Activated CD4-positive, alpha-beta memory T cell treated with anti-CD3 and anti-CD28 coated beads for 36 hours (primary cell): ENCODE results near the gene DCPS. TPM values are rescaled to one million over a fixed set of nuclear protein-coding genes. Genes with fewer than 3 reads are reported as not detected.
A peak's percentile ranks its signal among the peaks of the same experiment; 100 is the strongest.
"Not testable (repeated sequence)": the region's sequence is repeated elsewhere in the genome, so short reads cannot be mapped to it uniquely, and the experiment has no call there.

Experiments
- CTCF ChIA-PET: fragments of 350-600 bp; sonication (Branson Sonifier 250); formaldehyde crosslinking; loops from one replicate; lab custom pipeline; 2021; ENCODE audit warnings: antibody characterized with exemption, inconsistent platforms; lab: Charles Lee
- POLR2A ChIA-PET: fragments of 350-600 bp; sonication (Branson Sonifier 250); formaldehyde crosslinking; loops from one replicate; lab custom pipeline; 2021; ENCODE audit warnings: antibody characterized with exemption; lab: Charles Lee
- DNase-seq: peaks from one replicate; pipeline ENCODE4 v3.0.0-alpha.2; 2020
- H3K27ac Mint-ChIP-seq: one replicate; pipeline ENCODE4 v1.8.0; 2021; ENCODE audit warnings: mixed read lengths
- H3K27me3 Mint-ChIP-seq: one replicate; pipeline ENCODE4 v1.8.0; 2021; ENCODE audit warnings: mixed read lengths
- H3K36me3 Mint-ChIP-seq: one replicate; pipeline ENCODE4 v1.8.0; 2021; ENCODE audit warnings: mixed read lengths
- H3K4me1 Mint-ChIP-seq: one replicate; pipeline ENCODE4 v1.8.0; 2021; ENCODE audit warnings: low read depth, mixed read lengths
- H3K4me3 Mint-ChIP-seq: one replicate; pipeline ENCODE4 v1.8.0; 2021; ENCODE audit warnings: mild to moderate bottlenecking, mixed read lengths
- H3K9me3 Mint-ChIP-seq: one replicate; pipeline ENCODE4 v1.8.0; 2021; ENCODE audit warnings: mixed read lengths
- intact Hi-C: fragments of 100-400 bp; cut with micrococcal nuclease; formaldehyde crosslinking; loops from one replicate; pipeline ENCODE4 v1.15.1; 2023
- total RNA-seq, 2 experiments: library from RNA; stranded (reverse); gene quantifications; one replicate each; pipeline ENCODE4 v1.2.3, GENCODE V29; 2021

Gene DCPS
- total RNA-seq, 2 experiments from 2014 or later, result 40.1 to 43.9 TPM

GRCh38 chr11:126288237-126288636 is 15.6 kb upstream of the DCPS start:
- no peak for DNase-seq
- H3K36me3 Mint-ChIP-seq, result peaks cover 6% of the 10 kb centered on the region
- ChIA-PET CTCF (interaction anchor here (0.9 kb wide), 1 partner anchor 22 kb away, joined by 4 read pairs; no protein-coding TSS in a partner anchor), POLR2A (no interaction called here)
- H3K4me1 Mint-ChIP-seq, result peaks cover 25% of the 10 kb centered on the region
- intact Hi-C loops, result no loop called here
- H3K27ac Mint-ChIP-seq, result no peak overlapping the region
- no peak overlapping the region for H3K4me3 Mint-ChIP-seq
- H3K9me3 Mint-ChIP-seq, result no peaks in the 10 kb centered on the region
- H3K27me3 Mint-ChIP-seq, result no peaks in the 10 kb centered on the region

- H3K27me3 Mint-ChIP-seq, result no peaks in the 10 kb centered on the region
- no peak overlapping the region for H3K4me3 Mint-ChIP-seq
- H3K9me3 Mint-ChIP-seq, result no peaks in the 10 kb centered on the region
- ChIA-PET CTCF (no interaction called here), POLR2A (no interaction called here)
- H3K36me3 Mint-ChIP-seq, result peaks cover 15% of the 10 kb centered on the region
- peaks cover 20% of the 10 kb centered on the region for H3K4me1 Mint-ChIP-seq
- no peak for DNase-seq
- intact Hi-C loops, result no loop called here
- H3K27ac Mint-ChIP-seq, result no peak overlapping the region
Observed at GRCh38 chr11:126290887-126291286, 13.0 kb upstream of the DCPS start.

GRCh38 chr11:126293726-126294125 is 10.1 kb upstream of the DCPS start:
- Mint-ChIP-seq H3K9me3 (no peaks in the 10 kb centered on the region), H3K36me3 (peaks cover 16% of the 10 kb centered on the region), H3K27me3 (no peaks in the 10 kb centered on the region), H3K4me3 (no peak overlapping the region), H3K4me1 (peaks cover 15% of the 10 kb centered on the region), H3K27ac (peak overlapping the region; percentile 42)
- intact Hi-C loops, result no loop called here
- DNase-seq, result no peak
- ChIA-PET POLR2A (interaction anchor here (1.2 kb wide), 1 partner anchor 11 kb away, joined by 4 read pairs; no protein-coding TSS in a partner anchor), CTCF (interaction anchor here (1.4 kb wide), 1 partner anchor 10 kb away, joined by 3 read pairs; the partner anchor contains the start of gene DCPS)

- H3K36me3 Mint-ChIP-seq, result peaks cover 14% of the 10 kb centered on the region
Observed at GRCh38 chr11:126297004-126297403, 6.9 kb upstream of the DCPS start.

GRCh38 chr11:126304457-126305075 is 706 bp downstream of the DCPS start:
- intact Hi-C loops, result loop anchor here (1.0 kb wide), 6 partner anchors 14 to 242 kb away; partner anchors contain the start of genes CDON, FAM118B, RPUSD4 and SRPRA
- peak; percentile 40 for DNase-seq
- ChIA-PET CTCF (interaction anchor here (0.9 kb wide), 1 partner anchor 11 kb away, joined by 3 read pairs; no protein-coding TSS in a partner anchor), POLR2A (interaction anchor here (0.6 to 1.8 kb wide), 5 partner anchors 18 to 394 kb away, joined by 3 to 8 read pairs (median 7); partner anchors contain the start of genes FOXRED1 and SRPRA)
- Mint-ChIP-seq H3K27ac (peak overlapping the region; percentile 96), H3K4me1 (peaks cover 34% of the 10 kb centered on the region), H3K9me3 (no peaks in the 10 kb centered on the region), H3K27me3 (no peaks in the 10 kb centered on the region), H3K36me3 (peaks cover 20% of the 10 kb centered on the region), H3K4me3 (peak overlapping the region; percentile 95)

More at GRCh38 chr11:126297004-126297403, 6.9 kb upstream of the DCPS start:
- Mint-ChIP-seq H3K4me3 (no peak overlapping the region), H3K9me3 (no peaks in the 10 kb centered on the region), H3K4me1 (peaks cover 15% of the 10 kb centered on the region), H3K27ac (no peak overlapping the region), H3K27me3 (no peaks in the 10 kb centered on the region)
- intact Hi-C loops, result no loop called here
- DNase-seq, result no peak
- POLR2A ChIA-PET, result no interaction called here
- CTCF ChIA-PET, result no interaction called here

GRCh38 chr11:126305699-126306098 is 1.8 kb downstream of the DCPS start:
- no peaks in the 10 kb centered on the region for H3K27me3 Mint-ChIP-seq
- DNase-seq, result peak; percentile 54
- POLR2A ChIA-PET, result interaction anchor here (1.2 kb wide), 1 partner anchor 22 kb away, joined by 4 read pairs; no protein-coding TSS in a partner anchor
- peak overlapping the region; percentile 63 for H3K4me3 Mint-ChIP-seq
- peak overlapping the region; percentile 85 for H3K27ac Mint-ChIP-seq
- CTCF ChIA-PET, result interaction anchor here (1.5 kb wide), 1 partner anchor 175 kb away, joined by 7 read pairs; no protein-coding TSS in a partner anchor
- H3K36me3 Mint-ChIP-seq, result peaks cover 27% of the 10 kb centered on the region
- H3K9me3 Mint-ChIP-seq, result no peaks in the 10 kb centered on the region
- intact Hi-C loops, result loop anchor here (1.0 kb wide), 2 partner anchors 20 to 243 kb away; partner anchors contain the start of gene CDON
- H3K4me1 Mint-ChIP-seq, result peaks cover 37% of the 10 kb centered on the region

- DNase-seq, result no peak
- Mint-ChIP-seq H3K4me1 (peaks cover 34% of the 10 kb centered on the region), H3K27me3 (no peaks in the 10 kb centered on the region), H3K36me3 (peaks cover 26% of the 10 kb centered on the region), H3K27ac (no peak overlapping the region), H3K9me3 (no peaks in the 10 kb centered on the region), H3K4me3 (no peak overlapping the region)
- POLR2A ChIA-PET, result no interaction called here
- CTCF ChIA-PET, result interaction anchor here (1.2 to 6.5 kb wide), 3 partner anchors 10 to 173 kb away, joined by 3 to 91 read pairs (median 7); no protein-coding TSS in a partner anchor
- intact Hi-C loops, result no loop called here
Observed at GRCh38 chr11:126307706-126308105, 3.8 kb downstream of the DCPS start.

GRCh38 chr11:126308271-126308671 is 4.4 kb downstream of the DCPS start:
- Mint-ChIP-seq H3K4me3 (no peak overlapping the region), H3K27me3 (no peaks in the 10 kb centered on the region), H3K4me1 (peaks cover 29% of the 10 kb centered on the region), H3K27ac (no peak overlapping the region), H3K36me3 (peaks cover 27% of the 10 kb centered on the region), H3K9me3 (no peaks in the 10 kb centered on the region)
- ChIA-PET POLR2A (no interaction called here), CTCF (interaction anchor here (1.2 to 6.5 kb wide), 3 partner anchors 10 to 172 kb away, joined by 3 to 91 read pairs (median 7); no protein-coding TSS in a partner anchor)
- no peak for DNase-seq
- intact Hi-C loops, result no loop called here

- H3K4me3 Mint-ChIP-seq, DNase-seq, H3K27ac Mint-ChIP-seq, H3K9me3 Mint-ChIP-seq, intact Hi-C loops, POLR2A ChIA-PET, H3K27me3 Mint-ChIP-seq: not testable (repeated sequence)
- Mint-ChIP-seq H3K4me1 (peaks cover 27% of the 10 kb centered on the region), H3K36me3 (peaks cover 27% of the 10 kb centered on the region)
- CTCF ChIA-PET, result interaction anchor here (1.2 to 6.5 kb wide), 2 partner anchors 9 to 172 kb away, joined by 3 to 91 read pairs; no protein-coding TSS in a partner anchor
Observed at GRCh38 chr11:126308771-126309170, 4.9 kb downstream of the DCPS start.

- POLR2A ChIA-PET, result interaction anchor here (1.3 kb wide), 1 partner anchor 130 kb away, joined by 4 read pairs; no protein-coding TSS in a partner anchor
- H3K36me3 Mint-ChIP-seq, result peaks cover 35% of the 10 kb centered on the region
- no peak overlapping the region for H3K27ac Mint-ChIP-seq
- H3K4me3 Mint-ChIP-seq, result no peak overlapping the region
- peaks cover 22% of the 10 kb centered on the region for H3K4me1 Mint-ChIP-seq
- no peaks in the 10 kb centered on the region for H3K9me3 Mint-ChIP-seq
- intact Hi-C loops, result loop anchor here (1.0 to 5.0 kb wide), 4 partner anchors 22 to 170 kb away; no protein-coding TSS in a partner anchor
- DNase-seq, result peak; percentile 70
- CTCF ChIA-PET, result interaction anchor here (0.6 to 6.5 kb wide), 20 partner anchors 9 to 215 kb away, joined by 3 to 91 read pairs (median 4); partner anchors contain the start of gene ST3GAL4
- H3K27me3 Mint-ChIP-seq, result no peaks in the 10 kb centered on the region
Observed at GRCh38 chr11:126310200-126310991, 6.5 kb downstream of the DCPS start.

- Mint-ChIP-seq H3K27ac (no peak overlapping the region), H3K4me1 (peaks cover 17% of the 10 kb centered on the region), H3K9me3 (no peaks in the 10 kb centered on the region), H3K36me3 (peaks cover 35% of the 10 kb centered on the region), H3K4me3 (no peak overlapping the region), H3K27me3 (no peaks in the 10 kb centered on the region)
- no peak for DNase-seq
- ChIA-PET POLR2A (interaction anchor here (1.3 kb wide), 1 partner anchor 130 kb away, joined by 4 read pairs; no protein-coding TSS in a partner anchor), CTCF (interaction anchor here (0.6 to 6.5 kb wide), 18 partner anchors 8 to 216 kb away, joined by 3 to 91 read pairs (median 4); partner anchors contain the start of gene ST3GAL4)
- intact Hi-C loops, result loop anchor here (1.0 to 5.0 kb wide), 4 partner anchors 22 to 169 kb away; no protein-coding TSS in a partner anchor
Observed at GRCh38 chr11:126310992-126311310, 7.1 kb downstream of the DCPS start.
